Panc1 (cell line): Measurements from ENCODE around the gene LNX1. TPM values are rescaled to one million over a fixed set of nuclear protein-coding genes. Genes with fewer than 3 reads are reported as not detected.

Experiments used
- ATAC-seq: fragments of 200-7000 bp; cut with Tn5 transposase; 2 replicates; pipeline ENCODE4 v1.9.1; 2020; ENCODE audit warnings: mild to moderate bottlenecking, moderate library complexity
- BruUV-seq: library from RNA; stranded (reverse); fragments of 400-500 nt; replicated peaks from 2 replicates; lab custom pipeline; 2021; lab: Mats Ljungman, UMichigan
- CTCF ChIA-PET: fragments of 300-600 bp; sonication (Branson Sonifier 250); formaldehyde crosslinking; loops from one replicate; lab custom pipeline; 2022; ENCODE audit warnings: antibody characterized with exemption; lab: Charles Lee
- POLR2A ChIA-PET: fragments of 300-600 bp; sonication (Branson Sonifier 250); formaldehyde crosslinking; loops from one replicate; lab custom pipeline; 2022; ENCODE audit warnings: antibody characterized with exemption; lab: Charles Lee
- DNase-seq: peaks from one replicate; pipeline ENCODE4 v3.0.0-alpha.2; 2010; ENCODE audit warnings: low read depth, low spot score
- H3K27ac ChIP-seq: 2 replicates; pipeline ENCODE4 v1.5.1; 2011; ENCODE audit warnings: mild to moderate bottlenecking, low read length, inconsistent platforms
- H3K27me3 ChIP-seq: fragments of 200-500 bp; sonication (Bioruptor generic); 2 replicates; pipeline ENCODE4 v1.6.0; 2014; ENCODE audit warnings: low read length, inconsistent platforms; ENCODE audit not compliant: control insufficient read depth, insufficient read depth
- H3K36me3 ChIP-seq: fragments of 200-500 bp; sonication (Bioruptor generic); 2 replicates; pipeline ENCODE4 v1.5.1; 2014; ENCODE audit warnings: inconsistent platforms, mild to moderate bottlenecking, low read length, moderate library complexity; ENCODE audit not compliant: control insufficient read depth, insufficient read depth
- H3K4me1 ChIP-seq: 2 replicates; pipeline ENCODE4 v1.5.1; 2011; ENCODE audit warnings: inconsistent platforms, mild to moderate bottlenecking, low read length, moderate library complexity; ENCODE audit not compliant: control insufficient read depth, insufficient read depth
- H3K4me3 ChIP-seq, 2 experiments: 2 replicates each; pipeline ENCODE4 v1.5.1; 2011 to 2012; ENCODE audit warnings: low read depth in 2 of 2, low read length in 2 of 2, mild to moderate bottlenecking in 2 of 2, inconsistent platforms in 1 of 2, moderate library complexity in 1 of 2
- H3K9me3 ChIP-seq: fragments of 200-500 bp; sonication (Bioruptor generic); 2 replicates; pipeline ENCODE4 v1.5.1; 2014; ENCODE audit warnings: low read depth, mild to moderate bottlenecking, inconsistent platforms, low read length, moderate library complexity; ENCODE audit not compliant: control insufficient read depth, insufficient read depth
- CTCF ChIP-seq: fragments of 450-650 bp; IDR thresholded peaks from 2 replicates; pipeline ENCODE4 v1.5.1; 2017; ENCODE audit warnings: mild to moderate bottlenecking
- POLR2AphosphoS5 ChIP-seq: IDR thresholded peaks from 2 replicates; pipeline ENCODE4 v1.6.1; 2012; ENCODE audit warnings: mild to moderate bottlenecking, low read depth, low read length, moderate library complexity
- REST ChIP-seq, 2 experiments: IDR thresholded peaks; 2 replicates each; pipeline ENCODE4 v1.6.1; 2011 to 2012; ENCODE audit warnings: low read depth in 2 of 2, control low read depth in 1 of 2, low read length in 1 of 2, mild to moderate bottlenecking in 1 of 2, moderate library complexity in 1 of 2; ENCODE audit not compliant: insufficient read depth in 1 of 2
- SIN3A ChIP-seq: IDR thresholded peaks from 2 replicates; pipeline ENCODE4 v1.6.1; 2012; ENCODE audit warnings: low read depth, mild to moderate bottlenecking, low read length, moderate library complexity, borderline replicate concordance; ENCODE audit not compliant: insufficient read depth
- TCF7L2 ChIP-seq: IDR thresholded peaks from 2 replicates; pipeline ENCODE4 v1.6.1; 2011; ENCODE audit warnings: mild to moderate bottlenecking, low read depth, low read length, inconsistent platforms
- in situ Hi-C: cut with HindIII; loops from 2 replicates; pipeline ENCODE4 v1.10.0; 2016; ENCODE audit warnings: low sequenced_read_pairs, low pct_unique_long_range_greater_than_20kb
- intact Hi-C: fragments of 100-400 bp; cut with micrococcal nuclease; formaldehyde crosslinking; loops from one replicate; pipeline ENCODE4 v1.10.0; 2022; ENCODE audit not compliant: unreplicated experiment
- total RNA-seq: library from RNA; stranded (reverse); gene quantifications from one replicate; pipeline ENCODE4 v1.2.1, GENCODE V29; 2021; ENCODE audit not compliant: unreplicated experiment

The LNX1 gene
- total RNA-seq, 1 experiment from 2014 or later: 0.18 TPM

GRCh38 chr4:53527326-53527725, 64.0 kb downstream of the LNX1 start:
- Histone ChIP-seq H3K4me1 (no peaks in the 10 kb centered on the region), H3K4me3 (no peak overlapping the region), H3K27me3 (no peaks in the 10 kb centered on the region), H3K27ac (no peak overlapping the region), H3K36me3 (no peaks in the 10 kb centered on the region), H3K9me3 (no peaks in the 10 kb centered on the region)
- no TSS peak for BruUV-seq
- ChIA-PET CTCF (interaction anchor here (0.7 kb wide), 1 partner anchor 527 kb away, joined by 5 read pairs; no protein-coding TSS in a partner anchor), POLR2A (no interaction called here)
- intact Hi-C loops (no loop called here), in situ Hi-C loops (no loop called here)
- ATAC-seq (no peak), DNase-seq (no peak)
- TF ChIP-seq SIN3A: no peak
- no peak for TF ChIP-seq REST (IDR thresholded peaks at IDR 0.05; ENCODE audit: insufficient read depth in 1 of 2, low read depth in 2 of 2, low read length in 1 of 2)
- no peak for TF ChIP-seq POLR2AphosphoS5

GRCh38 chr4:53522334-53522733, 69.0 kb downstream of the LNX1 start:
- Histone ChIP-seq H3K4me3 (no peak overlapping the region), H3K27me3 (no peaks in the 10 kb centered on the region), H3K27ac (no peak overlapping the region), H3K36me3 (no peaks in the 10 kb centered on the region), H3K9me3 (no peaks in the 10 kb centered on the region), H3K4me1 (no peaks in the 10 kb centered on the region)
- TF ChIP-seq TCF7L2: no peak
- no peak for TF ChIP-seq CTCF
- no peak for TF ChIP-seq REST (IDR thresholded peaks at IDR 0.05; ENCODE audit: insufficient read depth in 1 of 2, low read depth in 2 of 2, low read length in 1 of 2)
- no peak for TF ChIP-seq SIN3A
- no peak for TF ChIP-seq POLR2AphosphoS5
- no peak for ATAC-seq
- CTCF ChIA-PET: no interaction called here
- BruUV-seq: no TSS peak
- no peak for DNase-seq
- POLR2A ChIA-PET: no interaction called here
- intact Hi-C loops: no loop called here
- in situ Hi-C loops: no loop called here
